ENCODE data around the gene MYO16.
A peak's percentile ranks its signal among the peaks of the same experiment; 100 is the strongest.
"Not testable (repeated sequence)": the region's sequence is repeated elsewhere in the genome, so short reads cannot be mapped to it uniquely, and the experiment has no call there.

The MYO16 gene

GRCh38 chr13:108895220-108895704 lies 265.9 kb downstream of the MYO16 start:
- DNase-seq (ENCODE audit: low read depth): no peak

- DNase-seq (ENCODE audit: low read depth): no peak
Measured at GRCh38 chr13:108897955-108898354, 268.5 kb downstream of the MYO16 start.

- no peak for DNase-seq (ENCODE audit: low read depth)
Measured at GRCh38 chr13:108902405-108903155, 273.2 kb downstream of the MYO16 start.

GRCh38 chr13:108903613-108904012 lies 274.2 kb downstream of the MYO16 start:
- no peak for DNase-seq (ENCODE audit: low read depth)

GRCh38 chr13:108911807-108912206 lies 282.4 kb downstream of the MYO16 start:
- DNase-seq (ENCODE audit: low read depth): no peak

GRCh38 chr13:108913731-108914130 lies 284.3 kb downstream of the MYO16 start:
- not testable (repeated sequence) for DNase-seq (ENCODE audit: low read depth)

- DNase-seq (ENCODE audit: low read depth): no peak
Measured at GRCh38 chr13:108915095-108915633, 285.8 kb downstream of the MYO16 start.

- peak; percentile 46 for DNase-seq (ENCODE audit: low read depth)
Measured at GRCh38 chr13:108915634-108916512, 286.5 kb downstream of the MYO16 start.

GRCh38 chr13:108917581-108917980 lies 288.2 kb downstream of the MYO16 start:
- DNase-seq (ENCODE audit: low read depth): no peak

- DNase-seq (ENCODE audit: low read depth): no peak
Measured at GRCh38 chr13:108919036-108919907, 289.9 kb downstream of the MYO16 start.

GRCh38 chr13:108920137-108920536 lies 290.7 kb downstream of the MYO16 start:
- DNase-seq (ENCODE audit: low read depth): no peak

- no peak for DNase-seq (ENCODE audit: low read depth)
Measured at GRCh38 chr13:108921238-108921637, 291.8 kb downstream of the MYO16 start.

- no peak for DNase-seq (ENCODE audit: low read depth)
Measured at GRCh38 chr13:108922108-108922507, 292.7 kb downstream of the MYO16 start.

GRCh38 chr13:108923386-108924047 lies 294.1 kb downstream of the MYO16 start:
- DNase-seq (ENCODE audit: low read depth): no peak

- DNase-seq (ENCODE audit: low read depth): no peak
Measured at GRCh38 chr13:108924134-108924533, 294.7 kb downstream of the MYO16 start.

GRCh38 chr13:108924541-108924940 lies 295.1 kb downstream of the MYO16 start:
- DNase-seq (ENCODE audit: low read depth): no peak

GRCh38 chr13:108925070-108925469 lies 295.7 kb downstream of the MYO16 start:
- DNase-seq (ENCODE audit: low read depth): no peak

- no peak for DNase-seq (ENCODE audit: low read depth)
Measured at GRCh38 chr13:108926862-108927261, 297.5 kb downstream of the MYO16 start.

- no peak for DNase-seq (ENCODE audit: low read depth)
Measured at GRCh38 chr13:108927615-108928014, 298.2 kb downstream of the MYO16 start.

- no peak for DNase-seq (ENCODE audit: low read depth)
Measured at GRCh38 chr13:108929532-108930206, 300.3 kb downstream of the MYO16 start.

GRCh38 chr13:108932196-108932595 lies 302.8 kb downstream of the MYO16 start:
- DNase-seq (ENCODE audit: low read depth): no peak
